Stimulated activated CD8-positive, alpha-beta memory T cell treated with anti-CD3 and anti-CD28 coated beads, Interleukin-15, amount 100 ng/mL, for 24 hours (primary cell): ENCODE measurements around the gene TOX2.
"Not testable (repeated sequence)": the region's sequence is repeated elsewhere in the genome, so short reads cannot be mapped to it uniquely, and the experiment has no call there.

Source experiments
- DNase-seq: peaks from one replicate; pipeline ENCODE4 v3.0.0-alpha.2; 2020; ENCODE audit warnings: low read depth

Gene TOX2

GRCh38 chr20:44032583-44033331 lies 118.1 kb downstream of the TOX2 start:
- no peak for DNase-seq

GRCh38 chr20:44033344-44033743 lies 118.7 kb downstream of the TOX2 start:
- no peak for DNase-seq

- DNase-seq = no peak
Observed at GRCh38 chr20:44033873-44034272, 119.2 kb downstream of the TOX2 start.

GRCh38 chr20:44034451-44034850 lies 119.8 kb downstream of the TOX2 start:
- no peak for DNase-seq

- no peak for DNase-seq
Observed at GRCh38 chr20:44034965-44035635, 120.4 kb downstream of the TOX2 start.

GRCh38 chr20:44035924-44036323 lies 121.3 kb downstream of the TOX2 start:
- DNase-seq = no peak

- DNase-seq = no peak
Observed at GRCh38 chr20:44036441-44036840, 121.8 kb downstream of the TOX2 start.

- no peak for DNase-seq
Observed at GRCh38 chr20:44038681-44039123, 124.0 kb downstream of the TOX2 start.

- DNase-seq = no peak
Observed at GRCh38 chr20:44039147-44039546, 124.5 kb downstream of the TOX2 start.

GRCh38 chr20:44039741-44040140 lies 125.1 kb downstream of the TOX2 start:
- no peak for DNase-seq

- DNase-seq = no peak
Observed at GRCh38 chr20:44040202-44040915, 125.7 kb downstream of the TOX2 start.

- DNase-seq = no peak
Observed at GRCh38 chr20:44041001-44041400, 126.3 kb downstream of the TOX2 start.

GRCh38 chr20:44044712-44045111 lies 130.1 kb downstream of the TOX2 start:
- not testable (repeated sequence) for DNase-seq

- no peak for DNase-seq
Observed at GRCh38 chr20:44050327-44050726, 135.7 kb downstream of the TOX2 start.

- no peak for DNase-seq
Observed at GRCh38 chr20:44050925-44051660, 136.4 kb downstream of the TOX2 start.

- DNase-seq = no peak
Observed at GRCh38 chr20:44051661-44052000, 137.0 kb downstream of the TOX2 start.

GRCh38 chr20:44052166-44052565 lies 137.5 kb downstream of the TOX2 start:
- no peak for DNase-seq

GRCh38 chr20:44053046-44053445 lies 138.4 kb downstream of the TOX2 start:
- DNase-seq = no peak

- DNase-seq = no peak
Observed at GRCh38 chr20:44054118-44054517, 139.5 kb downstream of the TOX2 start.

- no peak for DNase-seq
Observed at GRCh38 chr20:44054849-44055248, 140.2 kb downstream of the TOX2 start.

- DNase-seq = no peak
Observed at GRCh38 chr20:44056010-44056698, 141.5 kb downstream of the TOX2 start.
